Mesenchymal stem cell (in vitro differentiated cells and primary cell): Measurements from ENCODE around the gene RNLS.

Source experiments
- DNase-seq: peaks from one replicate; pipeline ENCODE4 v3.0.0-alpha.2; 2013
- H2AFZ ChIP-seq: one replicate; pipeline ENCODE4 v1.6.1; 2013; ENCODE audit warnings: low read depth, mild to moderate bottlenecking, control low read depth, inconsistent platforms, low read length, moderate library complexity
- H2AK5ac ChIP-seq: 2 replicates; pipeline ENCODE4 v1.6.1; 2013; ENCODE audit warnings: low read length, moderate library complexity, mild to moderate bottlenecking, inconsistent platforms; ENCODE audit not compliant: severe bottlenecking
- H2BK120ac ChIP-seq: one replicate; pipeline ENCODE4 v1.6.1; 2013; ENCODE audit warnings: low read depth, mild to moderate bottlenecking, inconsistent platforms, low read length, moderate library complexity
- H2BK12ac ChIP-seq, 2 experiments: one replicate each; pipeline ENCODE4 v1.6.1; 2013; ENCODE audit warnings: inconsistent platforms in 2 of 2, low read length in 2 of 2, mild to moderate bottlenecking in 2 of 2, moderate library complexity in 2 of 2, control low read depth in 1 of 2
- H2BK15ac ChIP-seq: one replicate; pipeline ENCODE4 v1.6.1; 2013; ENCODE audit warnings: mild to moderate bottlenecking, low read depth, inconsistent platforms; ENCODE audit not compliant: poor library complexity, severe bottlenecking
- H2BK5ac ChIP-seq: 2 replicates; pipeline ENCODE4 v1.6.1; 2013; ENCODE audit warnings: low read depth, mild to moderate bottlenecking, low read length, control low read depth, inconsistent platforms; ENCODE audit not compliant: poor library complexity, severe bottlenecking
- H3K14ac ChIP-seq, 2 experiments: one replicate each; pipeline ENCODE4 v1.6.1; 2013; ENCODE audit warnings: inconsistent platforms in 2 of 2, low read length in 2 of 2, control low read depth in 1 of 2, mild to moderate bottlenecking in 1 of 2, moderate library complexity in 1 of 2
- H3K18ac ChIP-seq, 2 experiments: one replicate each; pipeline ENCODE4 v1.6.1; 2013; ENCODE audit warnings: inconsistent platforms in 2 of 2, low read length in 2 of 2, control low read depth in 1 of 2, low read depth in 1 of 2, mild to moderate bottlenecking in 1 of 2
- H3K23ac ChIP-seq, 2 experiments: one replicate each; pipeline ENCODE4 v1.6.1; 2013; ENCODE audit warnings: inconsistent platforms in 2 of 2, low read length in 2 of 2, mild to moderate bottlenecking in 2 of 2, moderate library complexity in 2 of 2, control low read depth in 1 of 2
- H3K27ac ChIP-seq: 2 replicates; pipeline ENCODE4 v1.5.1; 2013; ENCODE audit warnings: mild to moderate bottlenecking, moderate library complexity, low read length, control low read depth, inconsistent platforms; ENCODE audit not compliant: poor library complexity, severe bottlenecking
- H3K27me3 ChIP-seq, 2 experiments: 2 replicates each; pipeline versions ENCODE4 v1.6.1 to v1.7.0; 2013; ENCODE audit warnings: low read length in 2 of 2, mild to moderate bottlenecking in 2 of 2, moderate library complexity in 2 of 2, control low read depth in 1 of 2, inconsistent platforms in 1 of 2; ENCODE audit not compliant: control insufficient read depth in 1 of 2, insufficient read depth in 1 of 2
- H3K36me3 ChIP-seq, 2 experiments: 2 replicates each; pipeline versions ENCODE4 v1.6.1 to v1.7.0; 2013; ENCODE audit warnings: low read length in 2 of 2, control low read depth in 1 of 2, inconsistent platforms in 1 of 2, low read depth in 1 of 2, mild to moderate bottlenecking in 1 of 2; ENCODE audit not compliant: insufficient read depth in 2 of 2, control insufficient read depth in 1 of 2
- H3K4ac ChIP-seq, 2 experiments: one replicate each; pipeline ENCODE4 v1.6.1; 2013; ENCODE audit warnings: inconsistent platforms in 2 of 2, low read length in 2 of 2, mild to moderate bottlenecking in 2 of 2, moderate library complexity in 2 of 2, control low read depth in 1 of 2, low read depth in 1 of 2
- H3K4me1 ChIP-seq: 2 replicates; pipeline ENCODE4 v1.6.1; 2013; ENCODE audit warnings: low read depth, low read length, control low read depth; ENCODE audit not compliant: control insufficient read depth, insufficient read depth
- H3K4me2 ChIP-seq: 2 replicates; pipeline ENCODE4 v1.6.1; 2013; ENCODE audit warnings: low read length, mild to moderate bottlenecking, inconsistent platforms; ENCODE audit not compliant: poor library complexity, severe bottlenecking
- H3K4me3 ChIP-seq, 2 experiments: 2 replicates each; pipeline versions ENCODE4 v1.5.1 to v1.7.0; 2013; ENCODE audit warnings: low read length in 2 of 2, mild to moderate bottlenecking in 2 of 2, control low read depth in 1 of 2, low read depth in 1 of 2; ENCODE audit not compliant: insufficient read depth in 1 of 2
- H3K79me1 ChIP-seq: replicated peaks from 2 replicates; pipeline ENCODE4 v1.6.1; 2013; ENCODE audit warnings: mild to moderate bottlenecking, control low read depth, low read length, inconsistent platforms; ENCODE audit not compliant: poor library complexity, severe bottlenecking
- H3K9ac ChIP-seq: 2 replicates; pipeline ENCODE4 v1.7.0; 2013; ENCODE audit warnings: mild to moderate bottlenecking, low read length, moderate library complexity
- H3K9me3 ChIP-seq: 2 replicates; pipeline ENCODE4 v1.7.0; 2013; ENCODE audit warnings: mild to moderate bottlenecking, low read length; ENCODE audit not compliant: control insufficient read depth
- H4K8ac ChIP-seq: one replicate; pipeline ENCODE4 v1.6.1; 2013; ENCODE audit warnings: inconsistent platforms, mild to moderate bottlenecking, low read length, moderate library complexity
- H4K91ac ChIP-seq: one replicate; pipeline ENCODE4 v1.6.1; 2013; ENCODE audit warnings: mild to moderate bottlenecking, low read length, inconsistent platforms
- WGBS: methylation state at CpG from one replicate; pipeline ENCODE4 v1.1.7; 2013; ENCODE audit warnings: mixed read lengths; 5-methylcytosine and 5-hydroxymethylcytosine counted together

RNLS gene

GRCh38 chr10:88386204-88386788, 196.8 kb downstream of the RNLS start:
- peak overlapping the region; percentile 39 for H3K9ac ChIP-seq
- H3K18ac ChIP-seq, result no peak overlapping the region
- H2AK5ac ChIP-seq, result no peak overlapping the region
- H2BK12ac ChIP-seq, result no peak overlapping the region
- H2BK5ac ChIP-seq, result no peak overlapping the region
- no peak overlapping the region for H3K14ac ChIP-seq
- no peak overlapping the region for H2AFZ ChIP-seq
- WGBS, result 33% methylated on average over 1 of the region's 3 CpGs
- peak overlapping the region; percentile 49 for H3K27ac ChIP-seq
- no peak overlapping the region for H2BK15ac ChIP-seq
- H2BK120ac ChIP-seq, result no peak overlapping the region
- H3K36me3 ChIP-seq, result no peaks in the 10 kb centered on the region
- no peaks in the 10 kb centered on the region for H3K27me3 ChIP-seq
- H3K9me3 ChIP-seq, result no peaks in the 10 kb centered on the region
- H3K4me1 ChIP-seq, result peaks cover 5% of the 10 kb centered on the region
- H3K23ac ChIP-seq, result no peak overlapping the region
- H4K8ac ChIP-seq, result no peak overlapping the region
- H4K91ac ChIP-seq, result no peak overlapping the region
- no peak overlapping the region for H3K4me2 ChIP-seq
- H3K4me3 ChIP-seq, result peak overlapping the region in 1 of 2 experiments; percentile 6
- H3K4ac ChIP-seq, result no peak overlapping the region
- no peaks in the 10 kb centered on the region for H3K79me1 ChIP-seq
- DNase-seq, result no peak

GRCh38 chr10:88385601-88386203, 197.4 kb downstream of the RNLS start:
- Histone ChIP-seq H3K4me3 (no peak overlapping the region), H3K23ac (no peak overlapping the region), H3K18ac (peak overlapping the region in 1 of 2 experiments; percentile 52), H3K36me3 (no peaks in the 10 kb centered on the region), H3K9me3 (no peaks in the 10 kb centered on the region), H4K8ac (no peak overlapping the region), H3K4me2 (no peak overlapping the region), H4K91ac (no peak overlapping the region), H3K4me1 (peaks cover 5% of the 10 kb centered on the region), H2BK12ac (peak overlapping the region; percentile 28 to 84), H3K27me3 (no peaks in the 10 kb centered on the region), H3K27ac (peak overlapping the region; percentile 49), H2BK15ac (no peak overlapping the region), H2AK5ac (peak overlapping the region; percentile 62), H2BK5ac (no peak overlapping the region), H3K4ac (peak overlapping the region in 1 of 2 experiments; percentile 67), H3K79me1 (no peaks in the 10 kb centered on the region), H3K14ac (peak overlapping the region in 1 of 2 experiments; percentile 81), H2AFZ (no peak overlapping the region), H3K9ac (no peak overlapping the region), H2BK120ac (no peak overlapping the region)
- no peak for DNase-seq
- 82% methylated on average over 9 of the region's 11 CpGs for WGBS

- H3K9ac ChIP-seq, result no peak overlapping the region
- 40% methylated on average over 1 of the region's 1 CpG for WGBS
- no peaks in the 10 kb centered on the region for H3K36me3 ChIP-seq
- no peak overlapping the region for H2AFZ ChIP-seq
- no peak overlapping the region for H3K14ac ChIP-seq
- no peak overlapping the region for H2BK120ac ChIP-seq
- no peaks in the 10 kb centered on the region for H3K79me1 ChIP-seq
- no peak overlapping the region for H3K27ac ChIP-seq
- H3K4me2 ChIP-seq, result no peak overlapping the region
- no peak overlapping the region for H4K8ac ChIP-seq
- no peak overlapping the region for H3K23ac ChIP-seq
- H3K27me3 ChIP-seq, result no peaks in the 10 kb centered on the region
- H3K9me3 ChIP-seq, result no peaks in the 10 kb centered on the region
- no peak overlapping the region for H4K91ac ChIP-seq
- no peak overlapping the region for H3K4ac ChIP-seq
- H3K18ac ChIP-seq, result no peak overlapping the region
- H2AK5ac ChIP-seq, result no peak overlapping the region
- DNase-seq, result no peak
- H2BK5ac ChIP-seq, result no peak overlapping the region
- H2BK15ac ChIP-seq, result no peak overlapping the region
- H3K4me3 ChIP-seq, result no peak overlapping the region
- H2BK12ac ChIP-seq, result no peak overlapping the region
- peaks cover 6% of the 10 kb centered on the region for H3K4me1 ChIP-seq
Observed at GRCh38 chr10:88383276-88383675, 199.8 kb downstream of the RNLS start.

GRCh38 chr10:88382699-88383098, 200.4 kb downstream of the RNLS start:
- no peak overlapping the region for H3K4me2 ChIP-seq
- no peak overlapping the region for H2BK120ac ChIP-seq
- no peak overlapping the region for H3K4me3 ChIP-seq
- no peak overlapping the region for H3K4ac ChIP-seq
- H3K27me3 ChIP-seq, result no peaks in the 10 kb centered on the region
- no peaks in the 10 kb centered on the region for H3K79me1 ChIP-seq
- no peak overlapping the region for H3K23ac ChIP-seq
- no peak overlapping the region for H2AFZ ChIP-seq
- H2BK15ac ChIP-seq, result no peak overlapping the region
- WGBS, result no CpG with 5 or more reads among the region's 2 CpGs
- DNase-seq, result no peak
- H3K9ac ChIP-seq, result no peak overlapping the region
- no peak overlapping the region for H2BK12ac ChIP-seq
- H2BK5ac ChIP-seq, result no peak overlapping the region
- H3K27ac ChIP-seq, result no peak overlapping the region
- H3K18ac ChIP-seq, result no peak overlapping the region
- no peak overlapping the region for H2AK5ac ChIP-seq
- H3K4me1 ChIP-seq, result peaks cover 6% of the 10 kb centered on the region
- H3K36me3 ChIP-seq, result no peaks in the 10 kb centered on the region
- no peak overlapping the region for H4K8ac ChIP-seq
- no peaks in the 10 kb centered on the region for H3K9me3 ChIP-seq
- no peak overlapping the region for H4K91ac ChIP-seq
- no peak overlapping the region for H3K14ac ChIP-seq
